NT2/D1 (cell line): ENCODE measurements around the gene CDH4.

Experiments
- SUZ12 ChIP-seq: IDR thresholded peaks from 2 replicates; pipeline ENCODE4 v1.6.1; 2011; ENCODE audit not compliant: insufficient read length, insufficient read depth; ENCODE audit errors: extremely low read depth
- YY1 ChIP-seq: IDR thresholded peaks from 2 replicates; pipeline ENCODE4 v1.6.1; 2011; ENCODE audit not compliant: insufficient read length, insufficient read depth
- ZNF274 ChIP-seq: IDR thresholded peaks from 2 replicates; pipeline ENCODE4 v1.6.1; 2011; ENCODE audit warnings: mild to moderate bottlenecking, low read depth, low read length

- TF ChIP-seq ZNF274 (no peak), SUZ12 (no peak), YY1 (no peak)
These were observed 7.8 kb upstream of the CDH4 start for GRCh38 chr20:61244213-61244612.
